PC-9 (cell line): ENCODE measurements around the gene SERPINF2. TPM values are rescaled to one million over a fixed set of nuclear protein-coding genes. Genes with fewer than 3 reads are reported as not detected.
A peak's percentile ranks its signal among the peaks of the same experiment; 100 is the strongest.

Source experiments
- BruUV-seq: library from RNA; stranded (reverse); fragments of 400-500 nt; replicated peaks from 2 replicates; lab custom pipeline; 2021; lab: Mats Ljungman, UMichigan
- CTCF ChIA-PET: fragments of 300-600 bp; sonication (Branson Sonifier 250); formaldehyde crosslinking; loops from one replicate; lab custom pipeline; 2022; ENCODE audit warnings: antibody characterized with exemption; lab: Charles Lee
- POLR2A ChIA-PET: fragments of 300-600 bp; sonication (Branson Sonifier 250); formaldehyde crosslinking; loops from one replicate; lab custom pipeline; 2022; ENCODE audit warnings: antibody characterized with exemption; ENCODE audit not compliant: unreplicated experiment; lab: Charles Lee
- DNase-seq, 2 experiments: peaks; one replicate each; pipeline versions ENCODE4 v3.0.0 to v3.0.0-alpha.2; 2015 to 2022; ENCODE audit warnings: mixed read lengths in 1 of 2
- H2AFZ ChIP-seq: fragments of 200-600 bp; sonication (generic); 2 replicates; pipeline ENCODE4 v1.8.1; 2017; ENCODE audit warnings: antibody characterized with exemption
- H3F3A ChIP-seq: fragments of 200-600 bp; sonication (generic); 2 replicates; pipeline ENCODE4 v1.8.1; 2017; ENCODE audit warnings: antibody characterized with exemption, mild to moderate bottlenecking, low read depth; ENCODE audit not compliant: insufficient read depth
- H3K27ac ChIP-seq: fragments of 200-600 bp; sonication (generic); 2 replicates; pipeline ENCODE4 v1.6.1; 2016; ENCODE audit warnings: mixed run types
- H3K27me3 ChIP-seq: fragments of 200-600 bp; sonication (generic); 2 replicates; pipeline ENCODE4 v1.6.1; 2016; ENCODE audit warnings: low read depth, mixed run types; ENCODE audit not compliant: insufficient read depth
- H3K36me3 ChIP-seq: fragments of 200-600 bp; sonication (generic); 2 replicates; pipeline ENCODE4 v1.6.1; 2016; ENCODE audit warnings: low read depth, mixed run types
- H3K4me1 ChIP-seq: fragments of 200-600 bp; sonication (generic); replicated peaks from 2 replicates; pipeline ENCODE4 v1.6.1; 2016; ENCODE audit warnings: mixed run types; ENCODE audit not compliant: insufficient read depth
- H3K4me2 ChIP-seq: fragments of 200-600 bp; sonication (generic); 2 replicates; pipeline ENCODE4 v1.6.1; 2017; ENCODE audit warnings: mixed run types
- H3K4me3 ChIP-seq: fragments of 200-600 bp; sonication (generic); 2 replicates; pipeline ENCODE4 v1.6.1; 2016; ENCODE audit warnings: mixed run types
- H3K79me2 ChIP-seq: fragments of 200-600 bp; sonication (generic); 2 replicates; pipeline ENCODE4 v1.6.1; 2017; ENCODE audit warnings: low read depth, mixed run types
- H3K9me2 ChIP-seq: fragments of 200-600 bp; sonication (generic); 2 replicates; pipeline ENCODE4 v1.8.1; 2017; ENCODE audit warnings: mild to moderate bottlenecking; ENCODE audit not compliant: insufficient read depth
- H3K9me3 ChIP-seq: fragments of 200-600 bp; sonication (generic); 2 replicates; pipeline ENCODE4 v1.8.1; 2016; ENCODE audit warnings: low read depth; ENCODE audit not compliant: insufficient read depth
- H4K20me1 ChIP-seq: fragments of 200-600 bp; sonication (generic); 2 replicates; pipeline ENCODE4 v1.8.1; 2017; ENCODE audit not compliant: insufficient read depth
- CTCF ChIP-seq: fragments of 200-600 bp; sonication (generic); conservative IDR thresholded peaks from 2 replicates; pipeline ENCODE4 v1.6.1; 2017; ENCODE audit warnings: mixed run types, antibody characterized with exemption, mild to moderate bottlenecking, moderate library complexity
- EZH2 ChIP-seq: fragments of 200-600 bp; sonication (generic); IDR thresholded peaks from 2 replicates; pipeline ENCODE4 v1.8.0; 2017; ENCODE audit warnings: antibody characterized with exemption, low read depth
- intact Hi-C: fragments of 100-400 bp; cut with micrococcal nuclease; formaldehyde crosslinking; loops from one replicate; pipeline ENCODE4 v1.10.0; 2022; ENCODE audit not compliant: unreplicated experiment
- total RNA-seq: library from RNA; stranded (reverse); gene quantifications from 2 replicates; pipeline ENCODE4 v1.2.3, GENCODE V29; 2021

SERPINF2 gene
- total RNA-seq, 1 experiment from 2014 or later: 9.5 TPM

GRCh38 chr17:1712271-1712670, 30.4 kb upstream of the SERPINF2 start:
- Histone ChIP-seq H3K4me3 (no peak overlapping the region), H2AFZ (no peak overlapping the region), H3K36me3 (0 out of 2 replicates have a peak, but pooled peaks cover 14% of the 10 kb centered on the region), H3K9me3 (no peaks in the 10 kb centered on the region), H3F3A (peaks cover 35% of the 10 kb centered on the region), H3K79me2 (peaks cover 20% of the 10 kb centered on the region), H3K27me3 (no peaks in the 10 kb centered on the region), H3K4me1 (peaks cover 22% of the 10 kb centered on the region), H3K9me2 (no peaks in the 10 kb centered on the region), H4K20me1 (peaks cover 4% of the 10 kb centered on the region; the same call in 1 of the 2 replicates), H3K4me2 (no peak overlapping the region), H3K27ac (no peak overlapping the region)
- POLR2A ChIA-PET: no interaction called here
- intact Hi-C loops: loop anchor here (10.0 kb wide), 1 partner anchor 303 kb away; no protein-coding TSS in a partner anchor
- TF ChIP-seq EZH2: no peak
- TF ChIP-seq CTCF: no peak
- BruUV-seq: no TSS peak
- no peak for DNase-seq
- CTCF ChIA-PET: no interaction called here

- DNase-seq: no peak
- no peak overlapping the region for H3K27ac ChIP-seq
- CTCF ChIA-PET: interaction anchor here (0.5 to 1.9 kb wide), 5 partner anchors 29 to 152 kb away, joined by 3 to 8 read pairs (median 4); partner anchors contain the start of gene PRPF8
- peaks cover 4% of the 10 kb centered on the region; the same call in 1 of the 2 replicates for H4K20me1 ChIP-seq
- peaks cover 20% of the 10 kb centered on the region for H3K79me2 ChIP-seq
- H3F3A ChIP-seq: peaks cover 43% of the 10 kb centered on the region
- no peaks in the 10 kb centered on the region for H3K9me2 ChIP-seq
- H3K4me1 ChIP-seq: peaks cover 30% of the 10 kb centered on the region
- H3K4me2 ChIP-seq: peak overlapping the region; percentile 72
- no peaks in the 10 kb centered on the region for H3K27me3 ChIP-seq
- intact Hi-C loops: loop anchor here (10.0 kb wide), 1 partner anchor 301 kb away; no protein-coding TSS in a partner anchor
- no peaks in the 10 kb centered on the region for H3K9me3 ChIP-seq
- peak overlapping the region; percentile 81; the same call in 1 of the 2 replicates for H3K4me3 ChIP-seq
- H2AFZ ChIP-seq: no peak overlapping the region
- POLR2A ChIA-PET: interaction anchor here (0.6 to 0.7 kb wide), 2 partner anchors 58 to 227 kb away, joined by 5 to 7 read pairs; no protein-coding TSS in a partner anchor
- BruUV-seq: no TSS peak
- H3K36me3 ChIP-seq: 0 out of 2 replicates have a peak, but pooled peaks cover 14% of the 10 kb centered on the region
- TF ChIP-seq CTCF: no peak
These were observed 29.4 kb upstream of the SERPINF2 start for GRCh38 chr17:1713160-1713877.

- no peaks in the 10 kb centered on the region for H3K9me2 ChIP-seq
- H3K27me3 ChIP-seq: no peaks in the 10 kb centered on the region
- peak in 1 of 2 experiments; percentile 57 for DNase-seq
- intact Hi-C loops: loop anchor here (1.0 to 10.0 kb wide), 4 partner anchors 73 to 455 kb away; no protein-coding TSS in a partner anchor
- H3K79me2 ChIP-seq: peaks cover 20% of the 10 kb centered on the region
- peak overlapping the region; percentile 81 for H3K27ac ChIP-seq
- H3K36me3 ChIP-seq: 0 out of 2 replicates have a peak, but pooled peaks cover 14% of the 10 kb centered on the region
- H3K9me3 ChIP-seq: no peaks in the 10 kb centered on the region
- peaks cover 48% of the 10 kb centered on the region for H3F3A ChIP-seq
- no peak overlapping the region for H2AFZ ChIP-seq
- POLR2A ChIA-PET: interaction anchor here (0.9 kb wide), 2 partner anchors 39 to 115 kb away, joined by 3 to 7 read pairs; partner anchors contain the start of gene SMYD4
- BruUV-seq: no TSS peak
- H3K4me1 ChIP-seq: peaks cover 33% of the 10 kb centered on the region
- peaks cover 4% of the 10 kb centered on the region; the same call in 1 of the 2 replicates for H4K20me1 ChIP-seq
- TF ChIP-seq EZH2 (no peak), CTCF (peak; percentile 63; the same call in 1 of the 2 replicates)
- CTCF ChIA-PET: interaction anchor here (0.5 to 1.9 kb wide), 5 partner anchors 30 to 151 kb away, joined by 3 to 8 read pairs (median 4); partner anchors contain the start of gene PRPF8
- peak overlapping the region; percentile 81 for H3K4me3 ChIP-seq
- peak overlapping the region; percentile 72 for H3K4me2 ChIP-seq
These were observed 28.7 kb upstream of the SERPINF2 start for GRCh38 chr17:1713878-1714426.
